NCI-H146 treated with DMSO at 0.1 percent for 48 hours (cell line): ENCODE data around the gene TMEM98.
"Not testable (repeated sequence)": the region's sequence is repeated elsewhere in the genome, so short reads cannot be mapped to it uniquely, and the experiment has no call there.

Experiments
- DNase-seq: peaks from one replicate; lab custom pipeline; 2025; ENCODE audit not compliant: unreplicated experiment; lab: John Stamatoyannopoulos, UW

Gene TMEM98

GRCh38 chr17:32941419-32942032, 13.6 kb downstream of the TMEM98 start:
- DNase-seq: no peak

GRCh38 chr17:32943206-32943605, 15.3 kb downstream of the TMEM98 start:
- no peak for DNase-seq

DNA sequence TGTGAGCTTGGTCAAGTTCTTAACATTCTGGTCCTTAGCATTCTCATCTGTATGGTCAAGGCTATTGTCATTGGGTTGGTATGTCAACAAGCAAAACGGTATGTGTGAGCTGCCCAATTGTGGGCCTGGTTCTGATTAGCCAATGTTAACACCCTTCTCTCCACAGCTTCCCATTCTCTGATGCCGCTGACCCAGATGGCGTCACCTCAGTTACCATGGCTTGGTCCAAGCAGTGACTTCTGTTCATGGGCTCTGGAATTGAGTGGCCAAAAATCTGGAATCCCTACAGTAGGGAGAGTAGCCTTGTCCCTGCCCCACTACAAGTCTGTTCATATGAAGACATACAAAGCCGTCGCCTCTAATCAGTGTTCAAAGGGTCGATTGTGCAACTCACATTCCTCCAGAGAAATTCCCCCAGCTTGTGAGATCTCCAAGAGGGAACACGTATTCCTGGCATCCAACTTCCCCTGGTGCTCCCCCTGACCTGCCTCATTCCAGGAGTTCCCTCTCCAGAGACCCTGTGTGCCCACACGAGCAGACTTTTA, 15.8 kb downstream of the TMEM98 start:
- DNase-seq: no peak

DNA sequence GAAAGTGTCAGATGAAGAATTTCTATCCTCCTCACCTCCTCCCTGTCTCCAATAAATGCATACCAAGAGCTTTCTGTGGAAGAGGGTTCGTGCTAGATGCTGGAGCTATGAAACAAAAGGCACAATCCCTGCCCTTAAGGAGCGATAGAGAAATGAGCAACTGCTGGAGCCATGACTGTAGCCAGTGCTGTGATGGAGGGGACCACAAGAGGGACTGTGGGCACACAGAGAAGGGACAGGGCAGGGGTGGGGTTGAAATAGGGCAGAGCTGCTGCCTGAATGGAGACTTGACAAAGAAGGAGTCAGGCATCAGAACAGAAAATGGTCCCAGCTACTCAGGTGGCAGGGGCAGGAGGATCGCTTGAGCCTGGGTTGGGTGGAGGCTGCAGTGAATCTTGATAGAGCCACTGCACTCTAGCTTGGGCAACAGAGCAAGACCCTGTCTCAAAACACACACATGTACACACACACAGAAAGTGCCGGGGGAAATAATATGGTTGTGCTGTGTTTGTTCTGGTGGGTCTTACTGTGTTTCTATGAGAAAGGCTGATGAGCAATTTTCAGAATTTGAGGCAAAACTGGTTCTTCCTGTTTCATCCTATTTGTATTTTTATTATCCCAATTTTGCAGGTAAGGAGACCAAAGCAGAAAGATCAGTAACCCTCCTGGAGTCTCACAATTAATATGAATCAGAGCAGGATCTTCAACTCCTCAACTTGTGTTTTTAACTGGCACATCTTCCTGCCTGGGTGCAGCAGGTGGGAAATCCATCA, 16.5 kb downstream of the TMEM98 start:
- DNase-seq: no peak

GRCh38 chr17:32946375-32947135, 18.6 kb downstream of the TMEM98 start:
- no peak for DNase-seq

DNA sequence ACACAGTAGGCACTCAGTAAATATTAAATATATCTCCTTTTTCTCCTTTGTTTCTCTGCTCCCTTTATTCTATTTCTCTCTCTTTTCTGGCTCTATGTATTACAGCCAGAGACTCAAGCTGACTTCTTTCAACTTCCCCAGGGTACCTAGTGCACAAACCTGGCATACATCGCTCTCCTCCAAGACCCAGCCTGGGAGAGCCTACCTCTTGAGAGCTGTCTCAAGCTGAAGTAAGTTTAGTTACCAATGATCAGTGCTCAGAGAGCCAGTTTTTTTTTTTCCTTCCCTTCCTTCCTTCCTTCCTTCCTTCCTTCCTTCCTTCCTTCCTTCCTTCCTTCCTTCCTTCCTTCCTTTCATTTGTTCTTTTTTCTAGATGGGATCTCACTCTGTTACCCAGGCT, 19.8 kb downstream of the TMEM98 start:
- no peak for DNase-seq

GRCh38 chr17:32949181-32949580, 21.2 kb downstream of the TMEM98 start:
- no peak for DNase-seq

DNA sequence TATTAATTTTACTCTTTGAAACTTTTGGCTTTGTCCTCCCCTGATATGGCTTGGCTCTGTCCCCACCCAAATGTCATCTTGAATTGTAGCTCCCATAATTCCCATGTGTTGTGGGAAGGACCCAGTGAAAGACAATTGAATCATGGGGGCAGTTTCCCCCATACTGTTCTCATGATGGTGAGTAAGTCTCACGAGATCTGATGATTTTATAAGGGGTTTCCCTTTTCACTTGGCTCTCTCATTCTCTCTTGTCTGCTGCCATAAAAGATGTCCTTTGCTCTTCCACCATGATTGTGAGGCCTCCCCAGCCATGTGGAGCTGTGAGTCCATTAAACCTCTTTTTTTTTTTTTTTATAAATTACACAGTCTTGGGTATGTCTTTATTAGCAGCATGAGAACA, 24.5 kb downstream of the TMEM98 start:
- DNase-seq: not testable (repeated sequence)

DNA sequence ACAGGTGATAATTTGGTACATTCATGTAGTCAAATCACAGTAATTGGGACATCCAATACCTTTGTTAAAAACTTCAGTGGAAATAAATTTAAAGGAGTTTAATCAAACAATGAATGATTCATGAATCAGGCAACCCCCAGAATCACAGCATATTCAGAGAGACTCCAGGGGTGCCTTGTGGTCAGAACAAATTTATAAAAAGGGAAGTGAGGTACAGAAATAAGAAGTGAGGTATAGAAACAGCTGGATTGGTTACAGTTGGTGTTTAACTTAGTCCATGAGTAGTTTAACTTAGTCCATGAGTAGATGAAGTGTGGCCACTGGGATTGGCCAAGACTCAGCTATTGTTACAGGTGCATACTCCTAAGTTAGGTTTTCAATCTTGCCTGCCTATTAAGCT, 25.1 kb downstream of the TMEM98 start:
- DNase-seq: no peak

DNA sequence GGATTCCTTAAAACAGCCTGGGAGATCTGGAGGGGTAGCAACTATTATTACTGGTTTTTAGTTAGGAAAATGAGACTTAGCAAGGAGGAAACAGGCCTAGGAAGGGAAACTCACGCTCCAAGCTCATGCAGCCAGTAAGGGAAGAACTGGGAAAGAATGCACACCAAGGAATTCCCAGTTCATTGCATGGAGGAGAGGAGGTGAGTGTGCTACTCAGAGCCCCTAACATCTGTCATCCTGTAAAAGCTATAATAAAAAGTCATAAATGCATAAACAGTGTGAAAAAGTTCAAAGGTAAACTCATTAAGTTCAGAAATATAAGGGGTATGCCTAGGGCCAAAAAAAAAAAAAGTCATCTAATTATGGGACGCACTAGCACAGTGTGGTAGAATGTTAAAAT, 25.9 kb downstream of the TMEM98 start:
- DNase-seq: no peak

DNA sequence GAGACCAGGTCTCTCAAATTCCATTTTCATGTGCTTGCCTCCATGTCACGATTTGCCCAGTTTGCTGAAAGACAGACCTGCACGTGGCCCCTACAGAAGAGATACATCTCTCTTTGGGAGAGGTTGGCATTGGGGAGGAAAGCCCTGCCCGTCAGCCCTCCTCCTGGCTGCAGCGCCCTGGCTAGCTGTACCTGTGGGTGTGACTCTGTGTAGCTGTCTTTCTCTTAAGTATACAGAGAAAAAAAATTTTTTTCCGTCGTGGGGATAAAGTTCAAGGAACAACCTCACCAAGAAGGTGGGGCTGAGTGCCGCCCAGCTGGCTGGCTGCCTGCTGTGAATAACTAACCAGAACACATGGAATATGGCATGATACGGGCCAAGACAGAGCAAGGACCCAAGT, 26.5 kb downstream of the TMEM98 start:
- DNase-seq: no peak

- DNase-seq: no peak
Measured at GRCh38 chr17:32955155-32955554, 27.2 kb downstream of the TMEM98 start.

DNA sequence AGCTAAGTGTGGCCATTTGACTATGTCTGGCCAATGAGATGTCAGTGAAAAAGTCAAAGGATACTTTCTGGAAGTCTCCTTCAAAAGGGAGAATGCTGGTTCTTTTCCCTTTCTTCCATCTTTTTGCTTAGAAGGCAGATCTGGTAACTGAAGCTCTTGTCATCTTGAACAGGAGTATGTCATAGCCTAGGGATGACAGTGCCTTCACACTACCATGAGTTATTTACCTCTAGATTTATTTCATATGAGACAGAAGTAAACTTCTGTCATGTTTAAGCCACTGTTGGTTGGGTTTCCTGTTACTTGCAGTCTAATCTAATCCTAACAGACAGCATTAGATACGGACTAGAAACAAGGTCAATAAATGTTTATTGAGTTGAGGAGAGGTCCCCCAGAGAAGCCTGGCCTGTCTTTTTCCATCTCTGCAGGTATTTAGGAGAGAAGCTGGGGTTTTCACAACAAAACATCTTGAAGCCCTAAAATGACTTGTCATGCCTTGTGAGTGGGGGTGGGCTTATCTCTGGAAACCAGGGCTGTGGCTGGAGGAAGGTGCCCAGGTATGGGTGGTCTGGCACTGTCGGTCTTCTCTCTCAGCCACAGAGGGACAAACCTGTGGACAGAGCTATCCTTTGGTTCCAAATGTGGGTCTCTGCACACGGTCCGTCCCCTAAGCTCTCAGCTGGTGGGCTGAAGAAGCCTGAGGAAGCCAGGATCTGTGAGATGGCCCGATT, 28.5 kb downstream of the TMEM98 start:
- DNase-seq: no peak

GRCh38 chr17:32958418-32958817, 30.5 kb downstream of the TMEM98 start:
- DNase-seq: no peak

GRCh38 chr17:32960815-32961214, 32.9 kb downstream of the TMEM98 start:
- no peak for DNase-seq

DNA sequence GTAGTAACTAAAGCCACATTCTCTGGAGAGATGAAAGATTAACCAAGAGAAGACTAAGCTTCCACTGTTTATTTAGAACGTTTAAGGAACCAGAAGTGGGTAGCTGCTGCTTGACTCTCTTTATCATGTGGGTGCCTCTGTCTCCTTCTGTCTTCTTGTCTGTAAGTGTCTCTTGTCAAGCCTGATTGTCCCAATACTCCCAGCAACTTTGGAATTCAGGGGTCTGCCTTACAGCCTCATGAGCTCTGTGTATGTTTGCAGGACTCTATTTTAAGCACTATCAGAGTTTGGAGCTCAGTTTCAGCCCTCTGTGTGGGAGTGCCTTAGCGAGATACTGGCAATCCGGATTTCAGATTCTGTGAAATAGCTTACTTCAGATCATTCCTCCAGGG, 34.4 kb downstream of the TMEM98 start:
- no peak for DNase-seq

- no peak for DNase-seq
Measured at GRCh38 chr17:32964541-32964940, 36.6 kb downstream of the TMEM98 start.

DNA sequence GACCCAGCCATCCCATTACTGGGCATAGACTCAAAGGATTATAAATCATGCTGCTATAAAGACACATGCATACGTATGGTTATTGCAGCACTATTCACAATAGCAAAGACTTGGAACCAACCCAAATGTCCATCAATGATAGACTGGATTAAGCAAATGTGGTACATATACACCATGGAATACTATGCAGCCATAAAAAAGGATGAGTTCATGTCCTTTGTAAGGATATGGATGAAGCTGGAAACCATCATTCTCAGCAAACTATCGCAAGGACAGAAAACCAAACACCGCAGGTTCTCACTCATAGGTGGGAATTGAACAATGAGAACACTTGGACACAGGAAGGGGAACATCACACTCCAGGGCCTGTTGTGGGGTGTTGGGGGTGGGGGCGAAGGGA, 41.3 kb downstream of the TMEM98 start:
- not testable (repeated sequence) for DNase-seq

GRCh38 chr17:32970281-32970680, 42.3 kb downstream of the TMEM98 start:
- DNase-seq: no peak

DNA sequence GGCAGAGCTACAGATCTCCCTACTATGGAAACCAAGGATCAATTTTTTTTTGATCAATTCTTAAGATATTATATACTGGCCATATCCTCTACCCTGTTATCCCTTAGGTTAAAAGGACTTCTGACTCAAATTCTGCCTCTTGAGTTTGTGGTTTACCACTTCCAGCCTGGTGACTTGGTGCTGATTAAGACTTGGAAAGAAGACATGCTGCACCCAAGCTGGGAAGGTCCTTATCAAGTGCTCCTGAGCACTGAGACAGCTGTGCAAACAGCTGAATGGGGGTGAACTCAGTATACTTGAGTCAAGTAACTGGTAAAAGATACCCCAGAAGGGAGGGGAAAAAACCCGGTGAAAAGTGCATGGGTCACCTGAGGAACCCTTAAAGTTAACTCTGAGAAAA, 43.2 kb downstream of the TMEM98 start:
- DNase-seq: no peak

DNA sequence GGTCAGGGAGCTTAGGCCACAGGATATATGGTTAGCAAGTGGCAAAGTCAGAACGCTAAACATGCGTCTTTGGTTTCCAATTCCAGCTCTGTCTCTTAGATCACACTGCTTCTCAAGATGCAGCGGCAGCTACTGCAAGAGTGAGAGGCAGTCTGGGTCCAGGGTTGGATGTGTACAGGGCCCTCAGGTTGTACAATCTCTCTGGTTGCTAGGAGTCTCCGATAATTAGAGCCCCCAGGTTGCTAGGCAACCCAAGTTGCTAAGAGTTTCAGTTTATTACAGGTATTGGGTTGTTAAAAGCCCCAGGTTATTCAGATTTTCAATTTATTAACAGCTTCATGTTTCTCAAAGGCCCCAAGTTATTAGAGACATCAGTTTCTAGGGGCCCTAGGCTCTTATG, 48.2 kb downstream of the TMEM98 start:
- DNase-seq: no peak
